ENCODE results near the gene KIRREL1. TPM values are rescaled to one million over a fixed set of nuclear protein-coding genes. Genes with fewer than 3 reads are reported as not detected.

The KIRREL1 gene
- total and polyA plus RNA-seq, 2 of the 13 experiments (the other 11 are each of a cell fraction or from before 2014, with no cell fraction given), result 0.02 to 0.03 TPM

- peak; percentile 87 for FAIRE-seq
- in situ Hi-C loops (cut with HindIII; ENCODE audit: extremely low pct_ligation_motif_present, low pct_unique_long_range_greater_than_20kb), result loop anchor here (10.0 kb wide), 2 partner anchors 93 to 123 kb away; partner anchors contain the start of gene KIRREL1
These were observed 94.0 kb downstream of the KIRREL1 start for GRCh38 chr1:158087320-158087927.

More at GRCh38 chr1:158087320-158087927, 94.0 kb downstream of the KIRREL1 start:
- ATAC-seq (peak; percentile 98), DNase-seq (ENCODE audit: low spot score) (peak; percentile 80)
- Histone ChIP-seq H3K79me2 (ENCODE audit: insufficient read depth, low read length) (no peaks in the 10 kb centered on the region), H3K9me3 (ENCODE audit: low read length) (no peaks in the 10 kb centered on the region), H3K27ac (ENCODE audit: extremely low read length, insufficient read depth, low read length) (no peak overlapping the region), H3K4me1 (ENCODE audit: insufficient read depth, low read length) (no peaks in the 10 kb centered on the region), H3K36me3 (replicated peaks in 1 of 2; ENCODE audit: control insufficient read depth in 1 of 2, insufficient read depth in 2 of 2, low read length in 2 of 2) (no peaks in the 10 kb centered on the region), H3K9ac (ENCODE audit: insufficient read depth, low read depth, low read length) (no peak overlapping the region), H2AFZ (ENCODE audit: low read length) (no peak overlapping the region), H3K4me3 (replicated peaks in 1 of 3; ENCODE audit: insufficient read depth in 1 of 3, low read depth in 2 of 3, low read length in 3 of 3) (no peak overlapping the region), H3K4me2 (ENCODE audit: low read depth, low read length) (no peak overlapping the region), H3K27me3 (ENCODE audit: control insufficient read depth in 1 of 2, insufficient read depth in 2 of 2, low read length in 2 of 2) (no peaks in the 10 kb centered on the region), H4K20me1 (ENCODE audit: insufficient read depth, low read length) (no peaks in the 10 kb centered on the region)
- intact Hi-C loops (cut with micrococcal nuclease; ENCODE audit: unreplicated experiment), result loop anchor here (1.0 kb wide), 1 partner anchor 95 kb away; no protein-coding TSS in a partner anchor
- TF ChIP-seq ATF6 (CRISPR knock-in tag; conservative IDR thresholded peaks at IDR 0.05) (no peak), CTCF (CRISPR knock-in tag; IDR thresholded peaks at IDR 0.05) (peak; percentile 76), RAD21 (CRISPR knock-in tag; IDR thresholded peaks at IDR 0.05) (peak; percentile 59), PTBP1 (IDR thresholded peaks at IDR 0.05; ENCODE audit: low read depth, low read length, poor library complexity, severe bottlenecking) (no peak), MAFG (CRISPR knock-in tag; IDR thresholded peaks at IDR 0.05) (no peak), STAG1 (CRISPR knock-in tag; IDR thresholded peaks at IDR 0.05) (peak; percentile 63), SMAD1 (CRISPR knock-in tag; IDR thresholded peaks at IDR 0.05; ENCODE audit: borderline replicate concordance, low read depth) (no peak), SMC3 (IDR thresholded peaks at IDR 0.05; ENCODE audit: low read length) (peak; percentile 66), TAF15 (IDR thresholded peaks at IDR 0.05; ENCODE audit: low read depth, low read length, poor library complexity, severe bottlenecking) (no peak), XRCC5 (optimal IDR thresholded peaks at IDR 0.05; ENCODE audit: low read length) (peak; percentile 92)
- WGBS (ENCODE audit: low lambda C conversion rate), result 48% methylated on average over 8 of the region's 9 CpGs
- POLR2A ChIA-PET, result no interaction called here
- CTCF ChIA-PET (ENCODE audit: low intra/inter-chr PET ratio, low total read pairs), result interaction anchor here (1.1 to 1.8 kb wide), 3 partner anchors 35 to 124 kb away, joined by 3 to 25 read pairs (median 8); partner anchors contain the start of gene KIRREL1
- BruUV-seq (replicated peaks), result no TSS peak

Data from HepG2 (cell line).